ENCODE results near the gene DDX55.

DNA sequence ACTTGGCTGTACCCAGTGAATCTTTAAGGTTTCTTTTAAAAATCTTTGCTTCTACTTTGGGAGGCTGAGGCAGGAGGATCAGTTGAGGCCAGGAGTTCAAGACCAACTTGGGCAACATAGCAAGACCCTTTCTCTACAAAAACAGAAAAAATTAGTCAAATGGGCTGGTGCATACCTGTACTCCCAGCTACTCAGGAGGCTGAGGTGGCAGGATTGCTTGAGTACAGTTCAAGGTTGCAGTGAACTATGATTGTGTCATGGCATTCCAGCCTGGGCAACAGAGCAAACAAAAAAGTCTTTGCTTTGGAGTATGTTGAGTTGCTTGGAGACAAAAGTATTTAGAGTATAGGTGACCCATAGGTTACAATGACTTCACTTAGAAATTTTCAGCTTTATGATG is 6.2 kb upstream of the DDX55 start:
- TF ChIP-seq, protein P1, sequence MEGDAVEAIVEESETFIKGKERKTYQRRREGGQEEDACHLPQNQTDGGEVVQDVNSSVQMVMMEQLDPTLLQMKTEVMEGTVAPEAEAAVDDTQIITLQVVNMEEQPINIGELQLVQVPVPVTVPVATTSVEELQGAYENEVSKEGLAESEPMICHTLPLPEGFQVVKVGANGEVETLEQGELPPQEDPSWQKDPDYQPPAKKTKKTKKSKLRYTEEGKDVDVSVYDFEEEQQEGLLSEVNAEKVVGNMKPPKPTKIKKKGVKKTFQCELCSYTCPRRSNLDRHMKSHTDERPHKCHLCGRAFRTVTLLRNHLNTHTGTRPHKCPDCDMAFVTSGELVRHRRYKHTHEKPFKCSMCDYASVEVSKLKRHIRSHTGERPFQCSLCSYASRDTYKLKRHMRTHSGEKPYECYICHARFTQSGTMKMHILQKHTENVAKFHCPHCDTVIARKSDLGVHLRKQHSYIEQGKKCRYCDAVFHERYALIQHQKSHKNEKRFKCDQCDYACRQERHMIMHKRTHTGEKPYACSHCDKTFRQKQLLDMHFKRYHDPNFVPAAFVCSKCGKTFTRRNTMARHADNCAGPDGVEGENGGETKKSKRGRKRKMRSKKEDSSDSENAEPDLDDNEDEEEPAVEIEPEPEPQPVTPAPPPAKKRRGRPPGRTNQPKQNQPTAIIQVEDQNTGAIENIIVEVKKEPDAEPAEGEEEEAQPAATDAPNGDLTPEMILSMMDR (IDR thresholded peaks at IDR 0.05): no peak
- TF ChIP-seq POLR2A (IDR thresholded peaks at IDR 0.05): no peak

All from adrenal gland (tissue), 5 donors.